GM18499 (cell line): ENCODE data around the gene CPNE4.

ENCODE experiments used
- ATAC-seq: cut with Tn5 transposase; IDR thresholded peaks from one replicate; pipeline ENCODE4 v1.9.1; 2021; ENCODE audit warnings: moderate number of reproducible peaks; ENCODE audit not compliant: insufficient read depth, unreplicated experiment

CPNE4 gene

DNA sequence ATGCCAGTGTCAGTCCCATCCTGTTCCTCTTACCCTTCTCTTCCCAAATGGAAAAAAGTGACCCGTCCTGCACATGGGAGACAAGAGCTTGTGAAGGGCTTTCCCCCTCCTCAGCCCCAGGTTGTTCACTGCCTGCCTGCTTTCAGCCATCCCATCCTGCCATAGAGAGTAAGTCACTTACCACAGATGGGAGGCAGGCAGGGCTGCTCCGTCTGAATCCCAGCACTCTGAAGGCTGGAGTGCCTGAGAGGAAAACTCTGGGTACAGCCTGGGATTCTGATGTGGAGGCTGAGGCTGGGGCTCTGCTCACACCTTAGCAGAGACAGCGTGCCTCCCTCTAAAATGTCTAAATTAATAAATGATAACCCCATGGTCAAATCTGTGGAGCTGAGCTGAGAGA lies 14.8 kb downstream of the CPNE4 start:
- no peak for ATAC-seq

DNA sequence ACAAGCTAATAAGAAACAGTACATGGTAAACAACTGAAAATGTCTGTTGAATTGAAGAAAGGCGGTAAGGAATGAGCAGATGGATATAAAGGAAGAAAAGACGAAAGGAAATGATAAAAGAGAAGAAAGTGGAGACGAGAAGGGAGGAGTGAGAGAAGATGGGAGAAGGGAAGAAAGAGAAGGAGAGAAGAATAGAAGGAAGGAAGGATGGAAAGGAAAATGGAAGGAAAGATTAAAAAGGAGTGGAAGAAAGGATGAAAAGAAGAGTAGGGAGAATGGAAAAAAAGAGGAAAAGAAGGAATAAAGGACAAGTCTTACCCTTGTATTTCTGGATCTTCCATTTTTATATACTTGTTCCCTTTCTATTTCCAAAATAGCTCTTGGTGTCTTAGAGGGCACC lies 17.7 kb downstream of the CPNE4 start:
- no peak for ATAC-seq

- ATAC-seq, result no peak
Observed at GRCh38 chr3:132016061-132017041, 18.5 kb downstream of the CPNE4 start.

- ATAC-seq, result no peak
Observed at GRCh38 chr3:132014105-132014504, 20.7 kb downstream of the CPNE4 start.

DNA sequence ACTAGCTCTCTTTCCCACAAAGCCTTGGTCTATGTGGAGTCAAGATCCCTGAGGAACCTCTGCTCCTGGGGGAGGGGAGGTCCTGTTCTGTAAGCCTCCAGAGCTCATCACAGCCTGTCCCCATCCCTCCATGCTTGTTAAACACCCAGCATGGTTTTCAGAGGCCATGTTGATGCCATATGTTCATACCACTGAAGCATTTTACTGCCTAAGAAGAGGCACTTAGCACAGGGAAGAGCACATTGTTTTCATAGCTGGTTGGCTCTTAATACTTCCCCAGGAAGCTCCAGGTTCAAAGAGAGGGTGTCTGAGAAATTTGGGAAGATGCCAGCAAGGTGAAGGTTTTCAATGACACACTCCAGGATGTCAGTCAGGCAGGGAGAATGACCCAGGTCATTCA lies 25.6 kb downstream of the CPNE4 start:
- ATAC-seq, result no peak

GRCh38 chr3:132008837-132009236 lies 26.0 kb downstream of the CPNE4 start:
- no peak for ATAC-seq

- no peak for ATAC-seq
Observed at GRCh38 chr3:132007617-132008016, 27.2 kb downstream of the CPNE4 start.

GRCh38 chr3:132006605-132007204 lies 28.1 kb downstream of the CPNE4 start:
- no peak for ATAC-seq

- ATAC-seq, result no peak
Observed at GRCh38 chr3:132004571-132004970, 30.2 kb downstream of the CPNE4 start.

- no peak for ATAC-seq
Observed at GRCh38 chr3:132003685-132004084, 31.1 kb downstream of the CPNE4 start.

DNA sequence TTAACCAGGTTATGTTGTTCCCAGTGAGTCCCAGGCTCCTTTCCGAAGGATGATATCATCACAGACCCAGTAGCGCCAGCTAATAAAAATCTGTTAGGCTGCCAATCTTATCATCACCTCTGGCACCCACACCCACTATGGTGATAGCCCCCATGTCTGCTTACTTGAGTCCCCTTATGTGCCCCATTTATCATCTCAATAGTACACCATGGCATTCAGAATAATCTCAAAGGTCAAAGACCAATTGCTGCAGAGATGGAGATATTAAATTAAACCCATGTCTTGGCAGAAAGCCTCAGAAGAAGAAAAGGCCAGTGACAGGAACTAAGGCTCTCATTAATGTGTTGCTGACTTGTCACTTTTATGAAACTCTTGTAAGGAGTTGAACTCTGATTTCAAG lies 32.8 kb downstream of the CPNE4 start:
- ATAC-seq, result no peak

DNA sequence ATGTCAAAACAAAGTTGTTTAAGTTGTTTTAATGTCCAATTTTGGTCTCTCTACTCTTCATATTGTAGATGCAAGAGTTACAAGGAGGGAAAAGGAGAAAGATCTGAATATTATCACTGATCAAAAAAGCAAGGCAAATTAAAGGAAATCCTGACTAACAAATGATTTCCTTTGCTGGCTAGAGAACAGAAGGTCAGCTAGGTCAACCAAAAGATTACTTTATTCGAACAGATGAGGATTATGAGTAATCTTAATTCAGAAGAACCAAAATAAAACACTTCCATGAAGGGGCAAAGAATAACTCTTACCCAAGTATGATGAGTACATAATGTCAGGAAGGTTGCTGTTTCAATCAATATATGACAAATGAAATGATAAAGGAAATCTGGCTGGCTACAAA lies 33.8 kb downstream of the CPNE4 start:
- ATAC-seq, result no peak

GRCh38 chr3:131998027-131998426 lies 36.8 kb downstream of the CPNE4 start:
- ATAC-seq, result no peak

- no peak for ATAC-seq
Observed at GRCh38 chr3:131995891-131996290, 38.9 kb downstream of the CPNE4 start.

GRCh38 chr3:131989318-131989717 lies 45.5 kb downstream of the CPNE4 start:
- no peak for ATAC-seq

DNA sequence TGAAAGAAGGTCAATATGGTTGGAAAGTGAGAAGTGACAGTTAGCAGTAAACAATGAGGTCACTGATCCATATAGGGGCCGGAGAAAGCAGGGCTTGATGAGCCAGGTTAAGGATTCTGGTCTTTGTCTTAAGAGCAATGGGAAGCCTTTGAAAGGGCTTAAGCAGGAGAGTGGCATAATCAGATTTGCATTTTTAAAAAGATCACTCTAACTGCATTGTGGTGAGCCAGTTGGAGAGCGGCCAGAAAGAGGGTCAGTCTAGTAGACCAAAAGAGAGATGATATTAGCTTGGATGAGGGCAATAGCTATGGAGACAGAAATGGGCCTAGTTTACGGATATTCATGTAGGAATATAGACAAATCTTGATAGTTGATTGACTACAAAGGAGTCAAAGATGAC lies 46.6 kb downstream of the CPNE4 start:
- ATAC-seq, result no peak

DNA sequence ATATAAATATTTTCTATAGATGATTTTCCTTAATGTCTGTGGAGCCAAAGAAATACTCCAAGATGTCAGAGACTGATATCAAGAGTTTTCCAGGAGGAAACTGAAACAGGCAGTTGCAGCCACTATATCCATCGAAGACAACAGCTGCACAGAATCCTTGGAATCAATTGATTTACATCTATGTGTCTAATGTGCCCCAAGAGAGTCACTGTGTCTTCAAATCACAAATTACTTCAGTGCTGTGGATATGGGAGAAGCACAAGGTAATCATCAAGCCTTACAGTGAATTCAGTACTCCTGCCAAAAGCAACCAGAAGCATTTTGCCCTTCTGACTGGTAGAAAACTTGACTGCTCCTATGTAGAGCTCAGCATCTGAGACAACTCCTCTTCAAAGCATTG lies 51.1 kb downstream of the CPNE4 start:
- no peak for ATAC-seq

DNA sequence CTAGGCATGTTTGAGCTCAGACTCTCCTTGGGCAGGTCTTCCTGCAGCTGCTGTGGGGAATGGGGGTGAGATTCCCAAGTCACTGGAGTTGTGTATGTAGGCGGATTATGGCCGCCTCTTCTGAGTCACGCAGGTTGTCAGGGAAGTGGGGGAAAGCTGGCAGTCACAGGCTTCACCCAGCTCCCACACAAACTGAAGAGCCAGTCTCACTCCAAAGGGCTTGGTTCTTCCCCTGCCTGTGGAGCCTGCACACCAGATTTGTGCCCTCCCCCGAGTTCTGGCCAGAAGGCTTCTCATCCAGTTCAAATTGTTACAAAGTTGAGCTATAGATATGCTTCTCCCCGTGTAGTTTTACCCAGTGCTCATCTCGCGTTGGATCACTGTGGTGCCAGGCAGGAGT lies 53.5 kb downstream of the CPNE4 start:
- ATAC-seq, result no peak

GRCh38 chr3:131976448-131976847 lies 58.4 kb downstream of the CPNE4 start:
- ATAC-seq, result no peak

DNA sequence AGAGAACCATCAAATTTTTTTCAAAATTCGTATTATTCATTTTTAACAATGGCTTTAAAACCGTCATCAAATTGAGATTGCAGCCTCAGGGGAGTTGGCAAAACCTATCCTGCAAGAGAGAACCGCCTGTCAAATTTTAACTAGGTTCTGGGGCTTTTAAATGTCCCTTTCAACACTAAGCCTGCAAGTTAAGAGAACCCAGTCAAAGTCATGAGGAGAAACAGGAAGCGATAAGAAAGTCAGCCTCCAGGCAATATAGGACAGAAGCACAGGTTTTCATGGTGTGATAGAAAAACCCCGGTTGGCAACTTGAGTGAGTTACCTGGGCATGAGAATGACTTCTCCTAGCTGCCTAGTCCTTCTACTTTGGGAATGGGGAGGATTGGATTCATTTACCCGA lies 59.8 kb downstream of the CPNE4 start:
- ATAC-seq, result no peak

DNA sequence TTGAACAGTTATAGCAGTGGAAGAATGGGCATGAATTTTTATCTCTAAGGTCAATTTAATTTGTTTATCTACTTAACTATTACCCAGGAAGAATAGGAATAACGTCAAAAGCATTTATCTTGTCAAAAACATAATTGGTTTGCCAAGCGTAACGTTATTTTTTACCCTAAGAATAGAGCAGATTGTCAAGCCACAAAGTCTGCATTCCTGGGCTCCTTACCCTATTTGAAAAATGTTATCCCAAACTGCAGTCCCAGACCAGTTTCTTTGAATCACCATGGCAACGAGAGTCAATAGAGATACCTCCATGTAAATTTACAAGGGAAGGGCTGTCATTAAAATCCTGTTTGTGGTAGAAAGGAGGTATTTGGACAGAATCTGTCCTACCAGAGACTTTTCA lies 61.1 kb downstream of the CPNE4 start:
- no peak for ATAC-seq

GRCh38 chr3:131972550-131972949 lies 62.3 kb downstream of the CPNE4 start:
- no peak for ATAC-seq
